ENCODE data around the gene PARVG.

DNA sequence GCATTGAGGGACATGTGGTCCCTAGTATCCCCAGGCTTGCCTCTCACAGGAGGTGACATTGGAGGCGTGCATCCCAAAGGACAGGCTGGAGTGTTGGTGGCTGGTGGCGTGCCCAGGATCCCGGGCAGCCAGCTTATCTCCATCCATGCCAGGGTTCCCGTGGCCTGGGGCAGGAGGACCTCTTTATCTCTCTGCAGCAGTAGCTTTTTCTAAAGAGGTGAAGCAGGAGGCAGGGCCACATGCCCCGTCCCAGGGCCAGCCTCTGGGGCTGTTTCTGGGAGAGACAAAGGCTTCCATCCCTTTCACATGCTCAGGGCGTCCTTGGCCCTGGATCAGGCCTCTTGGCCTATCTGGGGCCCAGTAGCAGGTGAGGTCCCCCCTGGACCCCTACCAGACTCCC, 19.7 kb downstream of the PARVG start:
- TF ChIP-seq, protein P1, sequence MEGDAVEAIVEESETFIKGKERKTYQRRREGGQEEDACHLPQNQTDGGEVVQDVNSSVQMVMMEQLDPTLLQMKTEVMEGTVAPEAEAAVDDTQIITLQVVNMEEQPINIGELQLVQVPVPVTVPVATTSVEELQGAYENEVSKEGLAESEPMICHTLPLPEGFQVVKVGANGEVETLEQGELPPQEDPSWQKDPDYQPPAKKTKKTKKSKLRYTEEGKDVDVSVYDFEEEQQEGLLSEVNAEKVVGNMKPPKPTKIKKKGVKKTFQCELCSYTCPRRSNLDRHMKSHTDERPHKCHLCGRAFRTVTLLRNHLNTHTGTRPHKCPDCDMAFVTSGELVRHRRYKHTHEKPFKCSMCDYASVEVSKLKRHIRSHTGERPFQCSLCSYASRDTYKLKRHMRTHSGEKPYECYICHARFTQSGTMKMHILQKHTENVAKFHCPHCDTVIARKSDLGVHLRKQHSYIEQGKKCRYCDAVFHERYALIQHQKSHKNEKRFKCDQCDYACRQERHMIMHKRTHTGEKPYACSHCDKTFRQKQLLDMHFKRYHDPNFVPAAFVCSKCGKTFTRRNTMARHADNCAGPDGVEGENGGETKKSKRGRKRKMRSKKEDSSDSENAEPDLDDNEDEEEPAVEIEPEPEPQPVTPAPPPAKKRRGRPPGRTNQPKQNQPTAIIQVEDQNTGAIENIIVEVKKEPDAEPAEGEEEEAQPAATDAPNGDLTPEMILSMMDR (IDR thresholded peaks at IDR 0.05): no peak
- no peak for TF ChIP-seq POLR2A (IDR thresholded peaks at IDR 0.05)
